Erythroblast (primary cell): ENCODE measurements around the gene PHC2.

ENCODE experiments used
- GATA1 ChIP-seq: IDR thresholded peaks from 2 replicates; pipeline ENCODE4 v1.6.1; 2011; ENCODE audit warnings: low read depth, mild to moderate bottlenecking, control low read depth, low read length, moderate library complexity
- POLR2A ChIP-seq: IDR thresholded peaks from 2 replicates; pipeline ENCODE4 v1.6.1; 2011; ENCODE audit warnings: mild to moderate bottlenecking, low read length

GRCh38 chr1:33275706-33276572 is 155.0 kb downstream of the PHC2 start:
- TF ChIP-seq POLR2A (no peak), GATA1 (no peak)
